ENCODE measurements around the gene GMCL1.

DNA sequence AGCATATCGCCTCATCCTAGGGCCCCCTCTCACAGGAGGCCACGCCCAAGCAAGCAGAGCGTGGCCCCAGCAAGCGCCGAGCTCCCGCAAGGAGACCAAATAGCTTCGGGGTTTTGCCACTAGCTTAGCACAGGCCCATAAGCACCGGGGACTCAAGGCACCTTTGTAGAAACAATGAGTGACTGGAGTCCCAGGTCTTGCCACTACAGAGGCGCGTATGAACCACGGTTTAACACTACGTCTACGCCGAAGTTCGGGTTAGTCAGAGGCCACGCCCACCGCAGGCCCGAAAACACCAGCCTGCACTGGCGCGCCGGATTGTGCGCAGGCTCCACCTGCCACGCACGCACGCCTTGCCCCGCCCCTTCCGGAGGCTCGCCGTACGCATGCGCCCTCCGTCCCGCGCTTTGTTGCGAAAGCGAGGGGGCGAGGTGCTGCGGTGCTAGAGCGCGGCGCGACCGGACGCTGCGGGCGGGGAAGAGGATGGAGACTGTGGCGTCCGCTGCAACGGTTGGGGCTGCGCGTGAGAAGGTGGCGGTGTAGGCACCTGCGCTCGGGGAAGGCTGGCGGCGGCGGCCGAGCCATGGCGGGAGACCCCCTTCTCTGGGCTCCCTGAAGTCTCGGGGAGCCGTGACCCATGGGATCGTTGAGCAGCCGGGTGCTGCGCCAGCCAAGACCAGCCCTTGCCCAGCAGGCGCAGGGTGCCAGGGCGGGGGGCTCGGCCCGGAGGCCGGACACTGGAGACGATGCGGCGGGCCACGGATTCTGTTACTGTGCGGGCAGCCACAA is at the start of gene GMCL1:
- TF ChIP-seq CTCF (IDR thresholded peaks at IDR 0.05) = no peak
- peak; percentile 89 to 99 (median 91) for TF ChIP-seq POLR2AphosphoS5 (IDR thresholded peaks at IDR 0.05)

Data from sigmoid colon (tissue), 4 donors.